K562 (cell line): Measurements from ENCODE around the gene CDH1. TPM values are rescaled to one million over a fixed set of nuclear protein-coding genes. Genes with fewer than 3 reads are reported as not detected.

Source experiments
- CEBPB ChIP-seq: fragments of 450-650 bp; IDR thresholded peaks from 2 replicates; pipeline ENCODE4 v1.6.1; 2016; ENCODE audit warnings: missing genetic modification characterization, missing compliant biosample characterization
- CHD1 ChIP-seq: fragments of 200-600 bp; sonication (generic); IDR thresholded peaks from one replicate; pipeline ENCODE4 v1.6.1; 2012; ENCODE audit warnings: mild to moderate bottlenecking, moderate library complexity, low read length, inconsistent platforms
- CTBP1 ChIP-seq: fragments of 450-650 bp; IDR thresholded peaks from 2 replicates; pipeline ENCODE4 v1.6.1; 2016; ENCODE audit warnings: borderline replicate concordance
- ETV1 ChIP-seq: fragments of 450-650 bp; conservative IDR thresholded peaks from 2 replicates; pipeline ENCODE4 v1.6.1; 2016; ENCODE audit warnings: missing genetic modification characterization, control low read depth, low read depth, missing compliant biosample characterization
- EZH2 ChIP-seq: IDR thresholded peaks from 2 replicates; pipeline ENCODE4 v1.6.1; 2012; ENCODE audit warnings: low read depth, mild to moderate bottlenecking, inconsistent platforms, low read length, borderline replicate concordance
- FOXM1 ChIP-seq, 2 experiments: fragments of 450-650 bp in 1 of 2; sonication (generic) in 1 of 2; formaldehyde crosslinking in 1 of 2; IDR thresholded peaks; 2 replicates each; pipeline versions ENCODE4 v1.6.1 to v1.9.0; 2017 to 2022; ENCODE audit warnings: low read depth in 2 of 2, mild to moderate bottlenecking in 2 of 2, missing genetic modification reagents in 1 of 2, moderate library complexity in 1 of 2
- HNRNPH1 ChIP-seq: fragments of 200-400 bp; formaldehyde crosslinking; optimal IDR thresholded peaks from 2 replicates; pipeline ENCODE3; 2017; ENCODE audit warnings: low read depth, mild to moderate bottlenecking, low read length, moderate library complexity
- KLF13 ChIP-seq: fragments of 450-650 bp; IDR thresholded peaks from 2 replicates; pipeline ENCODE4 v1.6.1; 2016; ENCODE audit warnings: missing genetic modification characterization, low read depth, mild to moderate bottlenecking, missing compliant biosample characterization, moderate library complexity, borderline replicate concordance
- MCM3 ChIP-seq: fragments of 450-650 bp; IDR thresholded peaks from 2 replicates; pipeline ENCODE4 v1.6.1; 2016
- NBN ChIP-seq: fragments of 450-650 bp; IDR thresholded peaks from 2 replicates; pipeline ENCODE4 v1.6.1; 2016; ENCODE audit warnings: low read depth, mild to moderate bottlenecking
- PHF8 ChIP-seq: fragments of 200-600 bp; sonication (generic); IDR thresholded peaks from 2 replicates; pipeline ENCODE4 v1.6.1; 2012; ENCODE audit warnings: mixed run types, mild to moderate bottlenecking, inconsistent platforms, low read length, moderate library complexity, borderline replicate concordance
- SAP30 ChIP-seq: fragments of 200-600 bp; sonication (generic); IDR thresholded peaks from 2 replicates; pipeline ENCODE4 v1.6.1; 2012; ENCODE audit warnings: borderline replicate concordance, low read depth, mild to moderate bottlenecking, moderate library complexity, low read length, control low read depth, inconsistent platforms; ENCODE audit not compliant: insufficient read depth, poor library complexity, severe bottlenecking
- SMARCB1 ChIP-seq: IDR thresholded peaks from 2 replicates; pipeline ENCODE4 v1.6.1; 2011; ENCODE audit warnings: improper control_type of control experiment, low read depth; ENCODE audit not compliant: insufficient read length
- SRSF9 ChIP-seq: fragments of 200-400 bp; formaldehyde crosslinking; IDR thresholded peaks from 2 replicates; pipeline ENCODE4 v1.6.1; 2017; ENCODE audit warnings: low read depth, low read length, borderline replicate concordance
- ZFP30 ChIP-seq: fragments of 250-450 bp; sonication (Bioruptor Pico); IDR thresholded peaks from 2 replicates; pipeline ENCODE4 v1.8.0; 2022; ENCODE audit warnings: moderate library complexity, mild to moderate bottlenecking, inconsistent platforms, borderline replicate concordance
- ZNF444 ChIP-seq: fragments of 250-450 bp; sonication (Bioruptor Pico); IDR thresholded peaks from 2 replicates; pipeline ENCODE4 v1.4.0; 2020; ENCODE audit warnings: mild to moderate bottlenecking, moderate library complexity
- ZNF764 ChIP-seq: fragments of 250-450 bp; sonication (Bioruptor Pico); IDR thresholded peaks from 2 replicates; pipeline ENCODE4 v1.4.0; 2020; ENCODE audit warnings: low read depth, mild to moderate bottlenecking, moderate library complexity
- polyA plus RNA-seq, 8 experiments: library from polyadenylated mRNA; depleted of rRNA in 4 of 8; stranded (reverse) in 5 of 8; unstranded in 3 of 8; fragments of >200 nt; fragmentation: Nextera tagmentation in 2 of 8; fragmentation: Illumina TruSeq in 1 of 8; extraction: Ambion mirVana in 2 of 8; extraction: Trizol in 1 of 8; gene quantifications; 2 replicates each; pipeline versions ENCODE4 v1.2.1 to v1.2.3, GENCODE V29; 2011 to 2014; ENCODE audit warnings: inconsistent platforms in 1 of 8, missing spikeins in 1 of 8
- total RNA-seq, 7 experiments: library from RNA; depleted of rRNA in 6 of 7; stranded (reverse); fragments of >200 nt in 6 of 7; fragmentation: Illumina TruSeq in 2 of 7; extraction: Trizol in 2 of 7; gene quantifications; 2 replicates each; pipeline versions ENCODE4 v1.2.1 to v1.2.3, GENCODE V29; 2011 to 2021; ENCODE audit warnings: low replicate concordance in 1 of 7
- TF ChIP-seq, protein P1 (sequence below): fragments of 450-650 bp; IDR thresholded peaks from 2 replicates; pipeline ENCODE4 v1.6.1; 2016; ENCODE audit warnings: low read depth
- TF ChIP-seq, protein P2 (sequence below): IDR thresholded peaks from 2 replicates; pipeline ENCODE4 v1.6.1; 2011; ENCODE audit warnings: borderline replicate concordance, low read depth, mild to moderate bottlenecking, moderate library complexity, low read length; ENCODE audit not compliant: insufficient read depth, poor library complexity, severe bottlenecking

CDH1 gene
- total and polyA plus RNA-seq, 9 of the 15 experiments (the other 6 are each of a cell fraction or from before 2014, with no cell fraction given): 0.01 to 0.69 TPM; not detected in 7

DNA sequence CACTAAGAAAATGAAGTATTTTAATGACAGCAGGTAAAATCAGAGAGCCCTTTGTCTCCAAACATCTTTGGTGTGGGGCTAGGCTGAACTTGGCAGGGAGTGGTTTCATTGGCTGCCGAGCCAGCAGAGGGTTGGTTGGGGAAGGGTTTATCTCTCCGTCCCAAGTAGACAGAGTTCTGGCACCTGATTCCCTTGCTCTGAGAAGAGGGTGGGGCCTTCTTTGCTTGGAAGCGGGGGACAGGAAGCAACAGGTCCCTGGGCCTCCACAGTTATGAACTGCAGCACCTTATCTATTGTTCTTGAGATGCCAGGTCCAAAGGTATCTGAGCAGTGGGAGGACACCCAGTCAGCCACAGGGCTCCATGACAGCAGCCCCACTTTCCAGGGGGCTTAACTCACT, 12.3 kb upstream of the CDH1 start (continued):
- TF ChIP-seq SMARCB1: no peak
- TF ChIP-seq CEBPB (tag): no peak
- TF ChIP-seq HNRNPH1: no peak
- peak; percentile 82; the same call in 1 of the 2 replicates for TF ChIP-seq CTBP1
- no peak for TF ChIP-seq NBN
- TF ChIP-seq FOXM1 (IDR thresholded peaks at IDR 0.05; ENCODE audit: low read depth): no peak
- TF ChIP-seq FOXM1 (CRISPR knock-in tag; IDR thresholded peaks at IDR 0.05; ENCODE audit: low read depth): no peak
- TF ChIP-seq MCM3: no peak
- TF ChIP-seq, protein P1, sequence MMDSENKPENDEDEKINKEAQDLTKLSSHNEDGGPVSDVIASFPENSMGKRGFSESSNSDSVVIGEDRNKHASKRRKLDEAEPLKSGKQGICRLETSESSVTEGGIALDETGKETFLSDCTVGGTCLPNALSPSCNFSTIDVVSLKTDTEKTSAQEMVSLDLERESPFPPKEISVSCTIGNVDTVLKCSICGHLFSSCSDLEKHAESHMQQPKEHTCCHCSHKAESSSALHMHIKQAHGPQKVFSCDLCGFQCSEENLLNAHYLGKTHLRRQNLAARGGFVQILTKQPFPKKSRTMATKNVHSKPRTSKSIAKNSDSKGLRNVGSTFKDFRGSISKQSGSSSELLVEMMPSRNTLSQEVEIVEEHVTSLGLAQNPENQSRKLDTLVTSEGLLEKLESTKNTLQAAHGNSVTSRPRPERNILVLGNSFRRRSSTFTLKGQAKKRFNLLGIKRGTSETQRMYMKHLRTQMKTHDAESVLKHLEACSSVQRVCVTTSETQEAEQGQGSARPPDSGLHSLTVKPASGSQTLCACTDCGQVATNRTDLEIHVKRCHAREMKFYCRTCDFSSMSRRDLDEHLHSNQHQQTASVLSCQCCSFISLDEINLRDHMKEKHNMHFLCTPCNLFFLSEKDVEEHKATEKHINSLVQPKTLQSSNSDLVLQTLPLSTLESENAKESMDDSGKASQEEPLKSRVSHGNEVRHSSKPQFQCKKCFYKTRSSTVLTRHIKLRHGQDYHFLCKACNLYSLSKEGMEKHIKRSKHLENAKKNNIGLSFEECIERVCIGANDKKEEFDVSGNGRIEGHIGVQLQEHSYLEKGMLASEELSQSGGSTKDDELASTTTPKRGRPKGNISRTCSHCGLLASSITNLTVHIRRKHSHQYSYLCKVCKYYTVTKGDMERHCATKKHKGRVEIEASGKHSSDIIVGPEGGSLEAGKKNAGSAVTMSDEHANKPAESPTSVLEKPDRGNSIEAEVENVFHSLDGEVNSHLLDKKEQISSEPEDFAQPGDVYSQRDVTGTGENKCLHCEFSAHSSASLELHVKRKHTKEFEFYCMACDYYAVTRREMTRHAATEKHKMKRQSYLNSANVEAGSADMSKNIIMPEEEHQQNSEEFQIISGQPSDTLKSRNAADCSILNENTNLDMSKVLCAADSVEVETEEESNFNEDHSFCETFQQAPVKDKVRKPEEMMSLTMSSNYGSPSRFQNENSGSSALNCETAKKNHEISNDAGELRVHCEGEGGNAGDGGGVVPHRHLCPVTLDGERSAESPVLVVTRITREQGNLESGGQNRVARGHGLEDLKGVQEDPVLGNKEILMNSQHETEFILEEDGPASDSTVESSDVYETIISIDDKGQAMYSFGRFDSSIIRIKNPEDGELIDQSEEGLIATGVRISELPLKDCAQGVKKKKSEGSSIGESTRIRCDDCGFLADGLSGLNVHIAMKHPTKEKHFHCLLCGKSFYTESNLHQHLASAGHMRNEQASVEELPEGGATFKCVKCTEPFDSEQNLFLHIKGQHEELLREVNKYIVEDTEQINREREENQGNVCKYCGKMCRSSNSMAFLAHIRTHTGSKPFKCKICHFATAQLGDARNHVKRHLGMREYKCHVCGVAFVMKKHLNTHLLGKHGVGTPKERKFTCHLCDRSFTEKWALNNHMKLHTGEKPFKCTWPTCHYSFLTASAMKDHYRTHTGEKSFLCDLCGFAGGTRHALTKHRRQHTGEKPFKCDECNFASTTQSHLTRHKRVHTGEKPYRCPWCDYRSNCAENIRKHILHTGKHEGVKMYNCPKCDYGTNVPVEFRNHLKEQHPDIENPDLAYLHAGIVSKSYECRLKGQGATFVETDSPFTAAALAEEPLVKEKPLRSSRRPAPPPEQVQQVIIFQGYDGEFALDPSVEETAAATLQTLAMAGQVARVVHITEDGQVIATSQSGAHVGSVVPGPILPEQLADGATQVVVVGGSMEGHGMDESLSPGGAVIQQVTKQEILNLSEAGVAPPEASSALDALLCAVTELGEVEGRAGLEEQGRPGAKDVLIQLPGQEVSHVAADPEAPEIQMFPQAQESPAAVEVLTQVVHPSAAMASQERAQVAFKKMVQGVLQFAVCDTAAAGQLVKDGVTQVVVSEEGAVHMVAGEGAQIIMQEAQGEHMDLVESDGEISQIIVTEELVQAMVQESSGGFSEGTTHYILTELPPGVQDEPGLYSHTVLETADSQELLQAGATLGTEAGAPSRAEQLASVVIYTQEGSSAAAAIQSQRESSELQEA: no peak
- TF ChIP-seq SRSF9: no peak
- TF ChIP-seq ZFP30 (CRISPR knock-in tag): no peak
- TF ChIP-seq ZNF764: no peak
- TF ChIP-seq, protein P2, sequence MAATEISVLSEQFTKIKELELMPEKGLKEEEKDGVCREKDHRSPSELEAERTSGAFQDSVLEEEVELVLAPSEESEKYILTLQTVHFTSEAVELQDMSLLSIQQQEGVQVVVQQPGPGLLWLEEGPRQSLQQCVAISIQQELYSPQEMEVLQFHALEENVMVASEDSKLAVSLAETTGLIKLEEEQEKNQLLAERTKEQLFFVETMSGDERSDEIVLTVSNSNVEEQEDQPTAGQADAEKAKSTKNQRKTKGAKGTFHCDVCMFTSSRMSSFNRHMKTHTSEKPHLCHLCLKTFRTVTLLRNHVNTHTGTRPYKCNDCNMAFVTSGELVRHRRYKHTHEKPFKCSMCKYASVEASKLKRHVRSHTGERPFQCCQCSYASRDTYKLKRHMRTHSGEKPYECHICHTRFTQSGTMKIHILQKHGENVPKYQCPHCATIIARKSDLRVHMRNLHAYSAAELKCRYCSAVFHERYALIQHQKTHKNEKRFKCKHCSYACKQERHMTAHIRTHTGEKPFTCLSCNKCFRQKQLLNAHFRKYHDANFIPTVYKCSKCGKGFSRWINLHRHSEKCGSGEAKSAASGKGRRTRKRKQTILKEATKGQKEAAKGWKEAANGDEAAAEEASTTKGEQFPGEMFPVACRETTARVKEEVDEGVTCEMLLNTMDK: no peak
- TF ChIP-seq ZNF444 (CRISPR knock-in tag): no peak
- no peak for TF ChIP-seq KLF13 (tag)
- TF ChIP-seq PHF8: no peak
- no peak for TF ChIP-seq EZH2
- TF ChIP-seq CHD1: no peak
- TF ChIP-seq SAP30: no peak
- TF ChIP-seq ETV1: 0 out of 2 replicates have a peak, but pooled peaks have one; percentile 42
